ENCODE measurements around the gene ZBTB16.
A peak's percentile ranks its signal among the peaks of the same experiment; 100 is the strongest.

The ZBTB16 gene

DNA sequence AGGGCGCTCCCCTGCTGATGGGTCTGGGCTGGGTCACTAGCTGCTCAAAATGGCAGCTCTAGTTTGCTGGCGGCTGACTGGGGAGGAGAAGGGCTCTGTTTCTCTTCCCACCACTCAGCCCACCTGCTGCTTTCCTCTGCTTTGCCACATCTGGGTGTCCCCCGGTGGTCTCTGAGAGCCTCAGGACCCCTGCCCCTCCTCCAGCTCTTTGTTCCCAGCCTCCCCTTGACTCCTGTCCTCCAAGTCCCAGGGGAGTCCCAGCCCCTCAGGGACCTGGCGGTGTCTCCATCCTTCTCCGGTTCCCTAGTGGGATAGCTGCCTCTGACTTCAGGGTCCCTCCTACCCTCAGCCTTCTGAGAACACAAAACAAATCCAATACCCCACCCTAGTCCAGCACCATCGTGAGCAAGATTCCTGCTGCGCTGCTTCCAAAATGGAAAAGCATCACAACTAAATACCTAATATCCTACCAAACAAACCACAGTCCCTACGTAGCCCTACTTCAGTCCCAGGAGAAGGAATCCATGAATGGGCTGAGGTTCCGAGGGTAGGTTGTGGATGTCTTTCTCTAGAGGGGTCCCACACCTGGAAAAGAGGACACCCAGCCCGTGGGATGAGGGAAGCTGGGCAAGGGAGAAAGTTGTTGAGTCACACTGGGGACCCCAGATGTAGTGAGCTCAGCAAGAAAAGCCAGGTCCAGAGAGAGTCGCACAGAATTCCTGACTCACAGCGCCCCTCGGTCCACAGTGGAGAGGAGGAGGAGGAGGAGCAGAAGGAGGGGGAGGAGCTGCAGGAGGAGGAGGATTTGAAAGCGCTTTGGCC, 191.7 kb downstream of the ZBTB16 start:
- DNase-seq: no peak

DNA sequence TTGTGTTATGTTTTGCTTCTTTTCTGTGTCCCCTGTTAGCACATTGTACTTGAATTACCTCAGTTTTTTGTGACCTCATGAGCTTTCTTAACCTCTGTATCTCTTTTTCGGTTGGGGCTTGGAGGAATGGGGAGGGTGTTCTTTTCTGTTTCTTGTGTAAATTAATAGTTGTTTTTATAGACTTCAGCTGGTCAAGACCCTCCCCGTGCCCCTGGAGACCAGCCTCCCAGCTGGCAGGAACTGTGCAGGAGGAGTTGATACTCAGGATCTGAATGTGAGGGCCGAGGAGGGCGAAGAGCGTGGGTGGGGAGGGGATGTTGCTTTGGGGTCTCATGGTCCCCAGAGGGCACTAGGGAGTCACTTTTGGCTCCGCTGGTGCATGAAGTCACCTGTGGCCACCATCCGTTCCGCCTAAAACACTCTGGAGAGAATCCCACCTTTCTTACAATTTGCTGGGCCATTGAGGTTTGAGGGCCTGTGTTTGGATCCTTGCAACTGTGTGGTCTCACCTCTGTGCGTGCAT, 192.4 kb downstream of the ZBTB16 start:
- DNase-seq: no peak

DNA sequence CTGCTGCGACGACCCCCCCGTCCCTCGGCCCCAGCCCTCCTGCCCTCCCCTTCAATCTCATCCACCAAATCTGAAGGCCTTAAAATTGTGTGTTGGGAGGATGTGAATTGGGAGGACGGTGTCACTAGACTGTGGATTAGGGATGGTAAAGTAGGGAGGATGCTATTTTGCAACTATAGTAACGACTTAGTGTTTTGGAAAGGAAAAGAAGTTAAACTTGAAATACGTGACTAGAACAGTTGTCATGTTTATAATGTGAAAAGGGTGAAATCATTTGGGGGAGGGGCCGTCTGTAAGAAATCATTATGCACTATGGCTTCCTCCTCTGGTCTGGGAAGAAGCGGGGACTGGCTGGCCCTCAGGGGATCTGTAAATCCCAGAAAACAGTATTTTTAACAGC, 193.3 kb downstream of the ZBTB16 start:
- DNase-seq: no peak

DNA sequence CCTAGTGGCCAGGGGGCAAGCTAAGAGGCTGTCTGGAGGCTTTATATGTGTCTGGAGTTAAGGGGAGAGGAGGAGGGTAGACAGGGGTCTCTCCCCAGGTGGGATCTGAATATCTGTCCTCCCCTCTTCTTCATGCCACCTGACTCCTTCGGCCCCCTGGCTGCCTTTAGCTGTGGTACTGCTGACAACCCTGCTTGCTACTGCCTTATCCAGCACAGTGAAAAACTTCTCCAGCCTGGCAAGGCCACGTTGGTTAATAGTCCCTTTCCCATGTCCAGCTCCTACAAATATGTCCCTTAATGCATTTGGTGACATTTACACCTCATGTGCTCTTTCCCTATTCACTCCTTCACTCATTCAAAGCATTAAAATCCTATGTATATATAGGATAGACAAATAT, 194.3 kb downstream of the ZBTB16 start:
- no peak for DNase-seq

DNA sequence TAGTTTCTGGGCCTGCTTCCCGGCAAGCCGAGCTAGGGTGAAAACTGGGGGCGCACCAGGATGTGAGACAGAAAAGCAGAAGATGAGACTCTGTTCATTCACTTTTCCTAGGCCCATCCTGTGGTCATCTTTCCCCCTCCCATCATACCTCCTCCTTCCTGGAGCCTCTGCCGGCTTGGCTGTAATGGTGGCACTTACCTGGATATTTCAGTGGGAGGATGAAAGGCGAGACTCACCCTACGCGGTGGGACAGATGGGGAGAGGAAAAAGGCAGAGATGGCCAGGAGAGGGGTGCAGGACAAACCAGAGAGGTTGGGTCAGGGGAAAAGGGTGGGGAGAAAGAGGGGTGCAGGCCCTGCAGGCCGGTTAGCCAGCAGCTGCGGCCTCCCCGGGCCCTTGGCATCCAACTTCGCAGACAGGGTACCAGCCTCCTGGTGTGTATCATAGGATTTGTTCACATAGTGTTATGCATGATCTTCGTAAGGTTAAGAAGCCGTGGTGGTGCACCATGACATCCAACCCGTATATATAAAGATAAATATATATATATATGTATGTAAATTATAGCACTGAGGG, 195.1 kb downstream of the ZBTB16 start:
- no peak for DNase-seq

DNA sequence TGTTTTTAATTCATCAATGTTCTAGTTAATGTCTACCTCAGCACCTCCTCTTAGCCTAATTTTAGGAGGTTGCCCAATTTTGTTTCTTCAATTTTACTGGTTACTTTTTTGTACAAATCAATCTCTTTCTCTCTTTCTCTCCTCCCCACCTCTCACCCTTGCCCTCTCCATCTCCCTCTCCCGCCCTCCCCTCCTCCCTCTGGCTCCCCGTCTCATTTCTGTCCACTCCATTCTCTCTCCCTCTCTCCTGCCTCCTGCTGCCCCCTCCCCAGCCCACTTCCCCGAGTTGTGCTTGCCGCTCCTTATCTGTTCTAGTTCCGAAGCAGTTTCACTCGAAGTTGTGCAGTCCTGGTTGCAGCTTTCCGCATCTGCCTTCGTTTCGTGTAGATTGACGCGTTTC, 195.8 kb downstream of the ZBTB16 start:
- no peak for DNase-seq

DNA sequence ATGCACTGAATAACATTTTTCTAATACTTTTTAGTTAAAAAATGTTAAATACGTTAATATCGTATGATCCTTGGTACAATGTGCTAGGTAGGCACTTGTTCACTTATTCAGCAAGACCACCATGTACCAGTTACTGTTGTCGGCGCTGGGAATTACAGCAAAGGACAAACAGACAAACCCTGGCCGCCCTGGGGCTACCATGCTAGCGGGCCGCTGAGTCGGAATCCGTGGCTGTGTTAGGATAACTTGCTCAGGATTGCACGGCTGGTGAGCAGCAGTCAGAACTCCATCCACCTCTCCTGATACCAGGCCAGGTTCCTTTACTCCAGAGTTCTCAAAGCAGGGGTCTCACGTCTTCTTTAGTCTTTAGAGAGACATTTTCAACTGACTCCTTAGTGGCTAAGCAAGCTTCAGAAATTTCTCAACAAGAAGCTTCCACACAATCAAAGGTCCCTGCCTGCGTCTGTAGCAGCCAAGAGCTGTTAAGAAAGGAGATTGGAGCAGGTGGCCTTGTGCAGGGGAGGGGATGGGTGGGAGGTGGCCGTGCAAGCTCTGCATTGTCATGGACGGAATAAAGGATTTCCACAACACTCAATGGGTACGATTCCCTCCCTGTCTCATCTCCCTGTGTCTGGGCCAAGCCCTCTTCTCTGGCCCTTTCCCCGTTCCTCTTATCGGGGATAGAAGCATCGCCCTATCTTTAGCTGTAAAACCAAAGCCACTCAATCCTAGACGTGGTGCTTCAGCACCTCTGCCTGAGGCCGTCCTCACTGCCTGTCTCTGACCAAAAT, 196.9 kb downstream of the ZBTB16 start:
- DNase-seq: no peak

DNA sequence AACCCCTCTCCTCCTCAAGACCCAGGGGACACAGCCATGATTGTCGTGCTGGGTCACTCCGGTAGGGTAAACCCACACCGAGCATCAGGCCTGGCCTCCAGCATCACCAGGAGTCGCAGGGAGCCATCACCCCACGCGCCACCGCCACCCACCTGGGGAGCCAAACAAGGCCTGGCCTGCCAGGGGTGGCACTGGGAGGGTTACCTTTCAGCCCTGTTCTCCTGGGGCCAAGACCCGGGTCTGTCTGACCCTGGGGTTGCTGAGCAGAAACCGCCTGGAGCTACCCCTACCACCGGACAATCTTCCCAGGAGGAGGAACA, 197.4 kb downstream of the ZBTB16 start:
- DNase-seq: no peak

DNA sequence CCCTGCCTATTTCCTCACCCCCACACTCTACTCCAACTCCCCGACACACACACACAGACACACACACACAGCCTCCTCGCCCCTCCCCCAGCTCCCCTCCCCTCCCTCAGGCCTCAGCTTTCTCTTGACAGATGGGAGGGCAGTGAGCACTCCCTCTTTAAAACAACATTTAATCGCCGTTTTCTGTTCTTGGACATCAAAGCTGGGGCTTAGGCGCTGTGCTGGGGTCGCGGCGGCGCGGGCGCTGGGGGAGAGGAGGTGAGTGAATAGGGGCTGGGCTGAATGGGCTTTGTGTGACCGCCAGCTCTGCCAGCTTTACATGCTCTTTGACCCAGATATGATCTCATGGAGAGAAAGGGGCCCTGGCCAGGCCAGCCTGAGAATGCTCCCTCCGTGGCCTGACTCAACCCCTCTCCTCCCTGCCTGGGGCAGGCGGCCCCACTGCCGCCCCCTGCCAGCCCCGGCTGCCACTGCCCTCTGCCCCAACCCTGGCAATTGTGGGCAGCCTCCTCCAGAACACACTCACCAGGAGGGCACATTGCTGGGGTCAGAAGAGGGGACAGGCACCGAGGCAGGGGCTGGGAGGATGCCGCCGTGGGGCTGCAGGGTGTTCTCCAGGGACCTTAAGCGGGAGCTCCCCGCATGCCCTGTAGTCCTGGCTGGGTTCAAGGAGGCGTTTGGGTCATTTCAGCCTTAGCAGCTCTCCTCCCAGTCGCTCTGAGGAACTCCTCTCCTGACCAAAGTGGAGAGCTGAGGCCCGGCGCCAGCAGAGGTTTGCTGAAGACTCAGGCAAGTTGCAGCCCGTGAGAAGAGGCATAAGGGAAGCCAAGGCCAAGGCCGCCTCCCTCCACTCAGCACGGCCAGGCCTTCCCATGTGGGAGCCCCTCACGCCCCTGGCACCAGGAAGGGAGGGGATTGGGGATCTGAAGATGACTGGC, 198.4 kb downstream of the ZBTB16 start:
- DNase-seq: no peak

DNA sequence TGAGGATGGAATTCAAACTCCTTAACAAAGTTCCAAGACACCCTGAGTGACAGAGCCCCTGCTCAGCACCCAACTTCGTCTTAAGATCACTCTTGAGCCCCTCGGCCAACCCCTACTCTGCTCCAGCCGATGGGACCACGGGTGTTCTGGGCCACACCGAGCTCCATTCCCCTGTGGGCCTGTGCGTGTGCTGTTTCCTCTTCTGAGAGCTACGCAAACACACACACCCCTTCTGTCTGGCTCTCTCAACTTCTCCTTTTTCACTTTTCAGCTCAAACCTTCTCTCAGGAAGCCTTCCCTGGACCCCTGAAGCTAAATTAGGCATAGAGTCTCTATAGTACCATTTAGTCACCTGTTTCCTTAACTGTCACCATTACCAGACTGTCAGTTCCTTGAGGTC, 199.2 kb downstream of the ZBTB16 start:
- peak in 1 of 2 donors; percentile 54 for DNase-seq

DNA sequence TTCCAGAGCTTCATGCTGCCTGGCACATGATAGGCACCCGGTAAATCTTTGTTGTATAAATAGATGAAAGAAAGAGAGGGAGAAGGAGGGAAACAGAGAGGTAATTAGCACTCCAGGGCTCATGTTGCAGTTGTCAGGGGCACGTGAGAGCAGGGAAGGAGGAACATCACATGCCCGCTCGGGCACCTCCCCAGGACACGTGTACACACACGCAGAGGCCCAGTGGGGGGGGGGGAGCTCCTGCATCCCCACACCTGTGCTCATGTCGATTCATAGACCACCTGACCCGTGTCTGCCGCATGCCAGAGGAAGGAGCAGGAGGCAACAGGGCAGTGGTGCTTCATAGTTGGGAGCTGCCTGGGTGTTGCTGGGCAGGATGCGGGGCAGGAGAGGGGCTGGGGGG, 199.6 kb downstream of the ZBTB16 start:
- DNase-seq: peak in 1 of 2 donors; percentile 32

DNA sequence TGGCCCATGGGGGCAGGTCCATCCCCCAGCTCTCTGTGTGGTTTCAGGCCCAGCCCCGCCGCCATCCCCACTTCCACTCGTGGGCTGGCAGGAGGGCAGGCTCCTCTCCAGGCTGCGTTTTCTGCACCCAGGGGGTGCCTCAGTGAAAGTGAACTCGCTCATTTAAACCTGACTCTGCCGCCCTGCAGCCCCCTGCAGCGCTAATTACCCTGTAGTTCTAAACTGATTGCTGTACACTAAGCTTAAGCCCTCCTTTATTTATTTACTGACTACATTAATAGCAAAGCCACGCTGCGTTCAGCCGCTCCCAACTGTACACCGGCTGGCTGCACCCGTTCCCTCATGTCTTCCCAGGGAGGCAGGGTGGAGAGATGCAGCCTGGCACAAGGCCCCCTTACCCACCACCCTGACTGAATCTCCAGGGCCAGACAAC, 200.1 kb downstream of the ZBTB16 start:
- no peak for DNase-seq

DNA sequence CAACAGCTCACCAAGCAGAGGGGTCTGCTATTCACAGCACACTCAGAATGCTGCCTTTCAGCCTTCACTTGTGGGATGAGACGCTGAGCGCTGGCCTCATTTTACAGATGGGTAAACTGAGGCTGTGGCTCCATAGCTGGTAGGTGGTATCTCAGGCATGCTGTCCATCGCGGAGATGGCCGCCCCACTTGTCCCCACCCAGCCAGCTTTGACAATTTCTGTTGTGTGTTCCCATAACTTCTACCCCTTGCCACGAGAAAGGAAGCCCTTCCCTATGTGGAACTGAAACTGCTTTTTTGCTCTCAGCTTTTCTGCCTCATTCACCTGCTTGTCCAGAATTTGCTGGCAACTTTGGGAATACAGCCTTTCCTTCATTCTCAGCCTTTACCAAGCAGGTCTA, 200.6 kb downstream of the ZBTB16 start:
- DNase-seq: no peak

DNA sequence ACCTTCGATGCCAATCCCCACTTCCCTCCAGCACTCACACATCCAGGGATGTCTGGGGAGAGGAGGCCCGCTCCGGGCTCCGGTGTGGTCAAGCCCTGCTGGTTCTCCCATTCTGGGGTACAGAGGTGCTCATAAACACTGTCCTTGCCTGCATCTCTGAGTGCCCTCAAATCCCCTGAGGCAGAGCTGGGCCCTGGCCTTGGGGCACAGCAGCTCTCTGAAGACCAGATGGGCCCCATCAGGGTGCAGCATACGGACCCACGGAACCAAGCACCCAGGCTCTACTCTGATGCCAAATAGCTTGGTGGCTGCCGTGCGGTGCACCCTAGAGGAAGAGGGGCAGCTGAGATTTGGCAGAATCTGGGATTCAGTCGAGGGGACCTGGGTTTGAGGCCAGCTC, 201.0 kb downstream of the ZBTB16 start:
- DNase-seq: no peak

DNA sequence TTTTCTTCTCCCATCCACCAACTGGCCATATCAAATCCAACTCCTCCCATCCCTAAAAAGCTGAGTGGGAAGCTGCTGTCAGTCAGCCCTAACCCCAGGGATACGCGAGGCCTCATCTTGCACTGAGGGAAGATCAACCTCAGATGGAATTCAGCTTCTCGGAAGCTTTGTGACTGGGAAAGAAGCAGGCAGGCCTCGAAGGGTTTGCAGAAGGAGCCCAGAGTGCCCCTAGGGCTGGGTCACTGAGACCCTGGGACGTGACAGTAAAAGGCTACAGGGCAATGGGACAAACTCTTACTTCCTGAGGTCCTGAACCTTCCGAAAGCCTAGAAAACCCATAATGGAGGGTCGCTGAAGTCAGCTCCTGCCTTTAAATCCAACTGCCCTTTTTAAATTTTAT, 202.3 kb downstream of the ZBTB16 start:
- DNase-seq: no peak

DNA sequence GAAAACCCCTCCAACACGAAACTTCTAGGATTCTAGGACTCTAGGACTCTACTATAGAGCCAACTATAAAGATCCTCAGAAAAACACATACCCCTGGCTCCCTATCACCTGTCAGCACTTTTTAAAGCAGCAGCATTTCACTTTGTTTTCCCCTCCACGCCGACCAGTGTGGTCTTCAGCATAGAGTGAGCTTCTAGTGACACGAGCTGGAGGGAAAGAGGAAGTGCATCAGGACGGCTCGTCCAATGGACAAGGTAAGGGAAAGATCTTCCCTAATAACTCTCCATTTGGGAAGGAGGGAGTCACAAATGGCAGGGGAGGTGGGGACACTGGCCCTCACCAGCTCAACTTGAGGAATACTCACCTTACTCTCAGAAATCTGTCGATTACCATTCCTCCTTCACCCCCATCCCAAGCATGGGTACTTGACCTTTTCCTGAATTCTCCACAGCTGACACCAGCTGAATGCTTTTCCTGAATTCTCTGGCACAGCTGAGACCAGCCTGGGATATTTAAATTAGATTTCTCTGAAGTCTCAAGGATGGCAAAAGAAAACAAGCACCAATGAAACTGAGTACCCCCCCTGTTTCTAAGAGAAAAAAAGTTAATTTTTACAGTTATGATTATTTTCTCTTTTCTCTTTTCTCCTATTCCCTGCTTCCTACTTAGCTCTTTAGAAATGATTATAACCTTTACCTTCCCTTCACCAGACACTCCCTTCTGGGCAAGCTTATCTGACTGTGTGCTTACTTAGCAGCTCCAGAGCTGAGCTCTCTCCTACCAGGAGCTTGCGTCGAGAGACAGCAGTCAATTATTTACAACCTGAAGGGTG, 203.4 kb downstream of the ZBTB16 start:
- DNase-seq: peak; percentile 30 to 34

DNA sequence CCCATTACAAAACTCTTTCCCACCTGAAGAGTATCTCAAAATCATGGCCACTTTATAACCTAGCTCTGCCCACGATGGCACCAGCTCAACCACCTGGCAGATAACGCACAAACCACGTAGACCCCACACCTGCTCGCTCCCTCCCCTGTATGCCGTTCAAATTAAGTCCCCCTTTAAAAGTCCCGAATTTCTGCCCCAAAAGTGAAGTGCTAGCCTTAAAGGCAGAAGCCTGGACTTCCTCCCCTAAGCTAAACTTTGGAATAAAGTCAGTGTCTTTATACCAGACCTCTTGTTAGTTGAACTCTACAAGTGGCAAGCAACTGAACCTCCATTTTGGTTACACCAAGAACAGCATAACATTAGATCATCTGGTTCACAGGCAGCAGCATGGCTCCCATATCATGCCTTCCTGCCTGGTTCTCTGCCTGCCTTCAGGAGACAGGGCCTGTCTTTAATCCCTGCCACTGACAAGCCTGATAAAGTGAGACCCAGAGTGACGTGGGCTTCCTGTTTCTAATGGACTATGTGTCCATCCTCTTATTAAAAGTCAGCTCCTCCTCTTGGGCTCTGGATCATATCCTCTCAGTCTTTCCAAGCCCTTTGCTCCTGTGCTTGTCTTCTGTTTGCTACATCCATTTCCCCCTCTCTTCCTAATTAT, 204.1 kb downstream of the ZBTB16 start:
- DNase-seq: no peak

DNA sequence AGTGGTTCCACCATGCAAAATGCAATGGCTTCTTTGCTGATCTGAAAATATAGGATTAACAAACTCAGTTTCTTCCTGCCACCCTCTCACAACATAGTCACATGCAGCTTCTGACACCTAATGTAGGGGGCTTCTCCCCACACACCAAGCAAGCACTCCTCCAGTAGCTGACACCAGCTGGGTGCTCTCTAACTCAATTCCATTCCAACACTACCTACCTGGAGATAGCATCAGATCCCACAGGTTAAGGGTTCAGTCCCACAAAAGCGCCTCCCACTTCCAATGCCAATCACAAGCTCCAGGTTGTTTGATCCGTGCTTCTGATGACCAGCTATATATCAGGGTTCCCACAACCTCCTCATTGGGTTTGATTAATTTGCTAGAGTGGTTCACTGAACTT, 204.9 kb downstream of the ZBTB16 start:
- DNase-seq: no peak

DNA sequence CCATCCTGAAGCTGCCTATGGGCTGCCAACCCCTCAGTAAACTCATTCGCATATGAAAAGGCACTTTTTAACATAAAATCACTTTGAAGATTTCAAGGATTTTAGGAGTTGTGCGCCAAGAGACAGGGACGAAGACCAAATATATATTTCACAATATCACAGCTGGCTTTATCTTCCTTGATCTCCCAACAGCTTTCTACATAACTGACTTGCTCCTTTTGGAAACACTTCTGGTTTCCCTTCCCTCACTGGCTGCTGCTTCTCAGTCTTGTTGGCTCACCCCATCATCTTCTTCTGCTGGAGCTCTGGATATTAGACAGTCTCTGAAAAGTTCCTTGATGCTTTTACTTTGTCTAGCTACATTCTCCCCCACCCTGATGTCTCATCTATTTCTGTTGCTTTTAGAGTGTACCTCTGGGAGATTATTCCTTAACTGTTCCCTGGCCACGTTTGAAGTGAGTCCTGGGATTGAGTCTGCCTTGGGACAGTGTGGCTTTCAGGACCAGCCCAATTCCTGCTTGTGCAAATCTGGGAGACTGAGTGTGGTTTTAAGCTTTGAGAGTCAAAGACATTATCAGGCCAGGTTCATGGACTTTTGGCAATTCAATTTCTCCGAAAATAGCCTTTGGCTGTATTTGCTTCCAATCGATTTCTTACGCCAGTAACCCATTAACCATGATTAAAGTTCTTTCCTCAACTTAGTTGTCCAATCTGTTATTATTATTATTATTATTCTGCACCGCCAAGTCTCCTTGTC, 205.8 kb downstream of the ZBTB16 start:
- DNase-seq: no peak

DNA sequence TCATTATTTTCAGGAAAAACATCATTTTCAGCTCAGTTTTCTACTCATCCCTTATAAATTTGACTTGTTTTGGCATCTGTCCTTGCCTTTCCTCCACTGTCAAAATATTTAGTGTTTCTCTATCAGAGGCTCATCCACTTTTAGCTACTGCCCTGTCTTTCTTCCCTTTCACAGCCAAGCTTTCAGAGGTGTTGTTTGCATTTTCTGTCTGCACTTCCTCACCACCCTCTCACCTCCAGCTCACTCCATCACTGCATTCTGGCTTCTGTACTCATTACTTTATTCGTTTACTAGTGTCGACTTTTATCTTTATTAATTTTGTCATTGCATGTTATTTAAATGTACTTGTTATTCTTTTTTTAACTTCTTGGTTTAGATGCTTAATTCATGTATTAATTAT, 210.0 kb downstream of the ZBTB16 start:
- no peak for DNase-seq
